ENCODE measurements around the gene THBS4.

The THBS4 gene

DNA sequence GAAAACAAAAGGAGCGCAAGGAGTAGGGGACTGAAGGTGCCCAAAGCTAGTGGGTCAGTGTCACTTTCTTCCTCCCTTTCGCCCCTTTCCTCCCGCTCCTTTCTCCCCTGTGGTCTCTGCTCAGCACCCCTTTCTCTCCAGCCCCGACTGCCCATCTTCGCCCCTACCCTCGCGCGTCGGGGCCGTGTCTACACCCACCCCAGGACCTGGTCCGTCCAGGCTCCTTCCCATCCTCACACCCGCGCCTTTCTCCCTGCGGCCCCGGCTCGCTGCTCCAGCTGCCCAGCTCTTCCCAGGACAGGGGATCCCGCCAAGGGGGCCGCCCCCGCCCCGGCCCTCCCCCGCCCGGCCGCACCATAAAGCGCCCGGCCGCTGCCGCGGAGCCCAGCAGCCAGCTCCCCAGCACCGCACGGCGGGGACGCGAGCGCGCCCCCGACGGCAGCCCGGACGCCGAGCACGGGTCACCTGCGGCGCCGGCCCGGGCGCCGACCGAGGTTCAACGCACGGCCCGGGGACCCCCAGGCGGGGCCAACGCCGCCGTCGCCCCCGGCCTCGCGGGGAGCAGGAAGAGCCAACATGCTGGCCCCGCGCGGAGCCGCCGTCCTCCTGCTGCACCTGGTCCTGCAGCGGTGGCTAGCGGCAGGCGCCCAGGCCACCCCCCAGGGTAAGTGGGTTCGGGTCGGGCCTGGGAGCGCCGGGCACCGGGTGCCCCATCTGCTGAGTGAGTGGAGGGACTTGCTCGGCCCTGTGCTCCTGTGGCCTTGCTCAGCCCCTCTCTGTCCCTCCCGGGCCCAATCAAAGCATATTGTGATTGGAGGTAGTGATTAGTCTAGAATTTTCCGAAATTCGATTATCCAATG, at the start of gene THBS4:
Gene THBS4 (plus strand): TSS at position 387 of the 860 bp plus-strand sequence. CDS start 190 bp downstream, at position 577.
- peak; percentile 41 for DNase-seq

GRCh38 chr5:79986260-79986659, 48.9 kb upstream of the THBS4 start:
- no peak for DNase-seq

DNA sequence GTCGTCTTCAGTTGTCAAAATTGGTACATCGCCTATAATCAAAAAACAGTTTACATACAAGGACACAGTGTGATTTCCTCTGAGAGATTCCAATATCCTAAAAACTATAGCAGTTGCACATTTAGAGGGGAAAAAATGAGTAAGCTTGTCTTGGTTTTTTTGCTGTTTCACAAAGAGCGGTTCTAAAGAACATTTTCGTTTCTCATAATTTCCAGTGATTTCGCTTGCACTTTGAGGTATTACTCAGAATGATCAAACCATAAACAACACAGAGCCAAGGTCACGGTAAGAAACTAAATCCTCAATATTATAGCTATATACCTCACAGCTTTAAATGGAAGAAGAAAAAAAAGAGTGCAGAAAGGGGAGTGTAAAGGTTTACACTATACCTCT, 44.9 kb upstream of the THBS4 start:
- DNase-seq, result no peak

DNA sequence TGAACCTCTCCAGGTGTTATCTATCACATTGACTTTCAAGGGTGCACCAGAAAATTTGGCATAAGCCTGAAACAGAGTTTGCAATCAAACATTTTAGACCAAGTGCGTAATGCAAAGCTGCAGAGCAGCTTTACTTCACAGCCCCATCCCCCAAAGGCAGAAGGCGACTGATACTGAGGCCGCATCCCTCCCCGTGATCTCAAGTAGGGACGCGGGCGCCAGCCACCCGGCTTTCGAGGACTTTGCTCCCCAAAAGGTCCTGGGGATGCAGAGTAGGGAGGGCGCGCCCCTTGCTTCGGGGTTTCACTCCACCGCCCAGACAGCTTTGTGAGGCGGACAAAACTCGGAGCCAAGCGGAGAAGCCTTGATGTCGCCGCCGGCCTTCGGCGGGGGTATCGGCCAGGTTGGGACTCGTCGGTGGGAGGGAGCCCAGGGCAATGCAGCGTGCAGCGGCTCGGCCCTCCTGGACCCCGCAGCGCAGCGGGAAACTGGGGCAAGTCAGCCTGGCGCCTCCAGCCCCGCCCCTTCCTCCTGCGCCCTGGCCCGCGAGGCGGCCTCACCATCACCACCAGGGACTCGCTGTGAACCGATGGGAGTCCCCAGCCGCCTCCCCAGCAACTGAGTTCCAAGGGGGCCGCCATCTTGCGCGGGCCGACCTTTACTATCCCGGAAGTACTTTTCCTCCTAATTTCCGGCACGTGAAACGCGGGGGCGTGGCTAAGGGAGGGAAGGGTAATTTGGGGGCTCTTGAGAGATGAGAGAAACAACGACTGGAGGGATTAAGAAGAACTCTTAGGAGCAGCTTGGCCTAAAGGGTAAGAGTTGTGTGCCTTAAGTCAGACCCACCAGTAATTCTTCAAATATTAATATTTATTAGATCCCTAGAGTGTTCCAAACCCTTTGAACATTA, 44.3 kb upstream of the THBS4 start, which contains the start of gene MTX3:
Gene MTX3 (minus strand): TSS at position 665 of the 910 bp plus-strand sequence. CDS start 24 bp downstream, at position 641.
- peak; percentile 96 for DNase-seq

DNA sequence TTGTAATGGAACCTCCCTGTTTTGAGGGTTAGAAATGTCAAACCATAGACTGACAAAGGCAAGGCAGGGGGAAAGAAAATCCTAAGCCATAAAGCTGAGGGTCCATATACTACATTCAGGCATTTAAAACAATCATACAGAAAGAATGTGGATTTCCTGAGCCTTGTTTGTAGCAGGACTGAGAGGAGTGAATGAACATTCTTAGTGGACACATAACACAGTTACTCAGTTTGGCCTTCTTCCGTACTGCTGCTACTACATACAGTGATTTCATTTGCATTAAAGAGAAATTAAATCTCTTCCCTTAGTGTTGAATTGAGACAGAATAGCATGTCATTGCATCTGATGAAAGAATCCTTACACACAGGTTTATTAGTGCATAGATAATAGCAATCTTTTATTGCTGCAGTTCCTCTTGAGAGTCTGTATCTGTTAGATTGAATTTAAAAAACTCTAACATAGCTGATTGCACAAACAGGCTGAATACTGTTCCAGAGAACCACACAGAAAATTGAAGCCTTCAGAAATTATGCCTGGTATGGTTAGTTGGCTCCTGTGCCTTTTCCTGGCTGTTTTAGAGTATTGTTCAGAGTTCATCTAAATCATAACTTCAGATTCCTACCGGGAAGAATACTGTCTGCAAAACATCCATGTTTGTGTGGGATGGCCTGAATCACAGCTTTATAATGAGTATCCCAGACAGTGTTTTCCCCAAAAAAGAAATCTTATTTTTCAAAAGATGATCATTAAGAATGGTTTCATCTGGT, 42.1 kb upstream of the THBS4 start:
- no peak for DNase-seq

DNA sequence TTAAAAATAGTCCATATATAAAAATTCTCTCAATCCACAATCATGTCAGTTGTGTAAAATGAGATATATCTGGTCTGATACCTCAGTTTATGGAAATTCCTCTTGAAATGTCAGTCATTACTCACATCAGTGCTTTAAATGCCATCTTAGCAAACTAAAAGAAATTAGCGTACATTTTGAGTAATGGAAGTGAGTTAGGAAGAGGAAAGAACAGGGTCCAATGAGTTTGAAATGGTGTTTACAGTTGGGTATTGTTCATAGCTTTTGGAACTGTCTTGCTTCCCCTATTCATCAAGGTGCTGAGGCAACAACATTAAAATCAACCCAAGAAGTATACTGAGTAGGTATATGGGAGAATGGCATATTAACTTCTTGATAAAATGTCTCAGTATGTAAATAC, 35.4 kb upstream of the THBS4 start:
- DNase-seq, result no peak

DNA sequence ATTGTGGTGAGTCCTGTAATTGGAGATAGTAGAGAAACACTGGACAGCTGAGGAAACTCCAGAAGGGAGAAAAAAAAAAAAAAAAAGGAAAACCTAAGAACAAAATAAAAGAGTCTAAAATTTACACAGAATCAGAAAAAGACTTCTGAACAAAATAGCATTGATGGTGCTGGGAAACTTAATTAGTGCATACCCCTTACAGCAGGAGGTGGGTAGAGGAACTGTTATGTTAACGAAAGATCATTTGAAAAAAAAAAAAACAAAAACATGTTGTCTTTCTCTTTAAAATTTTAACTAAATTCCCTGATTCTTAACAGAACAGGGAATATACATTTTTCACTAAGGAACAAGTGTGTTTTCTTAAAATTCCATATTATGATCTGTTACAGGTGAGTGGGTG, 32.5 kb upstream of the THBS4 start:
- DNase-seq, result no peak

- no peak for DNase-seq
Measured at GRCh38 chr5:80008995-80009765, 26.0 kb upstream of the THBS4 start.

DNA sequence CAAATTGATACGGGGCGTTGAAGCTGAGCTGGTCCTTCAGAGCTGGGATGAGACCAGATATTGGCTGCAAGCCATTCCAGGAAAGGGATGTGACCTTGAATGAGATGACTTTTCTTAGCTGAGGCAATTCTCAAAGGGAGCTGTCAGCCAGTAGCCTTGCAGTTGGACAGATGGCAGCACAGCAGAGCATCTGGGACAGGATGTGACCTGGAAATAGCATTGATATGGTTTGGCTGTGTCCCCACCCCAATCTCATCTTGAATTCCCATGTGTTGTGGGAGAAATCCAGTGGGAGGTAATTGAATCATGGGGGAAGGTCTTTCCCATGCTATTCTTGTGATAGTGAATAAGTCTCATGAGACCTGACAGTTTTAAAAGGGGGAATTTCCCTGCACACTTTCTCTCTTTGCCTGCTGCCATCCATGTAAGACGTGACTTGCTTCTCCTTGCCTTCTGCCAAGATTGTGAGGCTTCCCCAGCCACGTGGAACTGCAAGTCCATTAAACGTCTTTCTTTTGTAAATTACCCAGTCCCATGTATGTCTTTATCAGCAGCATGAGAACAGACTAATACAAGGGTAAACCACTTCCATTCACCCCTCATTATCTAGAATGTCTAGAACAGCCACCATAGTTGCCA, 24.3 kb upstream of the THBS4 start:
- DNase-seq, result peak; percentile 5

GRCh38 chr5:80025069-80025468, 10.1 kb upstream of the THBS4 start:
- DNase-seq, result no peak

GRCh38 chr5:80026841-80027240, 8.3 kb upstream of the THBS4 start:
- DNase-seq, result no peak

- DNase-seq, result no peak
Measured at GRCh38 chr5:80031109-80031508, 4.0 kb upstream of the THBS4 start.

- DNase-seq, result no peak
Measured at GRCh38 chr5:80033513-80033912, 1.6 kb upstream of the THBS4 start.

- no peak for DNase-seq
Measured at GRCh38 chr5:80034559-80034958, 589 bp upstream of the THBS4 start.

DNA sequence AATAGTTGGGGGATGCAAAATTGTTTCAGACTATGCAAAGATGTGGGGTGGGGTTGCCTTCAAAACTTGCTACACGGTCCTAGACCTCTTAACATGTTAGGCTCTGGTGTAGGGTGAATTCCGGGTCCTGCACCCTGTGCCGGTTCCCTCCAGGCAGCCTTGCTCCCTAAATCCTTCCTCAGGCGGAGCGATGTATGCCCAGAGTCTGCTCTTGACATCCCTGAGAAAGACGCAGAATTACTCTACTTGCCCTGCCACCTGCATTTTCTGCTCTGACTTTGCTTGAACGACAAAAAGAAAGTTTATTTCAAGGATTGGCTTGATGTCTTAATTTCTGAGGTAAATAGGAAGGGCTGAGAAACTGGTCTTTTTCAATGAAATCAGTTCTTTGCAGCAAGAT, 691 bp downstream of the THBS4 start:
- DNase-seq, result no peak

- no peak for DNase-seq
Measured at GRCh38 chr5:80036615-80037014, 1.5 kb downstream of the THBS4 start.

DNA sequence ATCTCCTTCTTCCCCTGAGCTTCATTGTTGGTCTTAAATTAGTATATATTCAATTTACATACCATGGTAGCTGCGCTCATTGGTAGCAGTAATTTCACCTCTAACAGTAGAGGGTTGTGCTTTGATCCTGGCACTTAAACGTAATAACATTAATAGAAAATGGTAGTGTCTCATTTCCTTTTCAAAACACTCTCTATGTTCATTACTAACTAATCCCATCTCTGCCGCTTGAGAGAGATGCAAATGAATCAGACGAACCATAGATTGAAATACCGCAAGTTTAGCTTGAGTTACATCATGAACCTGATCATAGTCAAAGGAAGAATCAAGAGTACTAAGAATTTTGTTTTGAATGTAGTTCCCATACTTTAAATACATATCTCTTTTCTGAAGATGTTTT, 2.2 kb downstream of the THBS4 start:
- no peak for DNase-seq

DNA sequence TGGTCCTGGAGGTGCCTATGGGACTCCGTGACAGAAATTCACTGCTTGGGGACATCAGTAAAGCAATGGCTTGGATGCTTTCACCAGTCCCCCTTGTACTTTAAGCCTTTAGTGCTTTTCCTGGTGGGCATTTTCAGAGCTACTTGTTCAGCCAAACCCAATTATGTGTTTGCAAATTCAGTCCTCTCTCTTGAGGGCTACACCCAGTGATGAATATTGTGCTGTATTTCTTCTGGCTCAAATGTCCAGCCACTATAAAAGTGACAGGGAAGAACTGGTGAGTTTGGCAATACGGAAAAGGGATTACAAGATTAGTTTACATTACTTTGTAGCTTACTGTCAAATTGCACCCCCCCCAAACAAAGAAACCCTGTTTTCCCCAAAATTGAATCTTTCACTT, 4.5 kb downstream of the THBS4 start:
- DNase-seq, result no peak

DNA sequence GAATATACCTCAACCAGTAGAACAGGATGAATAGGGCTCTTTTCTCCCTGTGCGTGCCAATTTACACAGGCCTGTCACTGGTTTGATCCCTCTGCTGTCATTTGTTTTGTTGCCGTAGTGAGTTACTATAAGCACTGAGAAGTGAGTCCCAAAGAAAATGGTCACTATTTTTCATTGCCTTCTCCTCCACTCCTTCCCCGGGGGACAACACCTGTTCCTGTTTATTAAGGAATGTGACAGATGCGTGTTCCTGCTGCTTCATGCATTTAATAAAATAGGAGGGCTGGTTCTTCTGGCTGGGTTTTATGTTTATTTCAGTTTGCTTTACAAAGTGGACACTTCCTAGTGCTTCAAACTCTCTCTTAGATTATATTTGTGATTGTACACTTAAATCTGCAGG, 6.4 kb downstream of the THBS4 start:
- DNase-seq, result peak; percentile 52

DNA sequence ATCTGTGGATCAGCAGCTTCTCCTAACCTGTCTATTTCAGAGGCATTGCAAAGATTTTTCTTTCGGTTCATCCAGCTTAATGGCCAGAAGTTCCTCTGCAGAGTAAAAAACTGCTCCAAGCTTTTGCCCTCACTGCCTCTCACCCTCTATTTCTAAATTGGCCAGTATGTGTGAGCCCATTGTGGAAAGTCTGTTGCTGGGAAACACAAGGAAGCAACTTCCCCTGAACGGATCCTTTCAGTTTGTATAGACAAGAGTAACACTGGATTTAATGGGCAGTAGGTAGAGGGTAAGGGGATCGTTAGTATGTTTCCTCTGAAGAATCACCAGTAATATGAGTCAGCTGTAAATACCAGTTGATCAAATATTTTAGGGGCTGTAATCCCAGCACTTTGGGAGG, 7.2 kb downstream of the THBS4 start:
- no peak for DNase-seq

DNA sequence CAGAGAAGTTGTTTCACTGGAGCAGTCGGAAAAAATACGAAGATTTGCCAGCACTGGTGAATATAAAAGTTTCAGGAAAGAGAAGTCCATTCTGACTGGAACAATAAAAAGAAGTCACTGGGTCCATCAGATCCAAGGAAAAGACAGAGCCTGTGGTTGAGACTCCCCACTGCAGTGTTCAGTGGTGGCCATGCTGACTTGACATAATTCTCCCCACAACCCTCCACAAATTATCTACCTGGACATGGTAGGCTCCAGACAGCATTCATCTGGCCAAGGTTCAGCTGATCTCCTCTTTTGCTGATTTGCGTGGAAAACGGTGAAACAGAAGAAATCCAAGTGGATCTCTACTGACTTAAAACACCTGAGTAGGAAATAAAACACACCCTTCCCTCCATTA, 8.0 kb downstream of the THBS4 start:
- DNase-seq, result no peak
